ENCODE measurements around the gene HTR2A. TPM values are rescaled to one million over a fixed set of nuclear protein-coding genes. Genes with fewer than 3 reads are reported as not detected.
A peak's percentile ranks its signal among the peaks of the same experiment; 100 is the strongest.
"Not testable (repeated sequence)": the region's sequence is repeated elsewhere in the genome, so short reads cannot be mapped to it uniquely, and the experiment has no call there.

Gene HTR2A
- polyA plus RNA-seq, 3 donors = 0.94 to 1.2 (median 1.1) TPM

DNA sequence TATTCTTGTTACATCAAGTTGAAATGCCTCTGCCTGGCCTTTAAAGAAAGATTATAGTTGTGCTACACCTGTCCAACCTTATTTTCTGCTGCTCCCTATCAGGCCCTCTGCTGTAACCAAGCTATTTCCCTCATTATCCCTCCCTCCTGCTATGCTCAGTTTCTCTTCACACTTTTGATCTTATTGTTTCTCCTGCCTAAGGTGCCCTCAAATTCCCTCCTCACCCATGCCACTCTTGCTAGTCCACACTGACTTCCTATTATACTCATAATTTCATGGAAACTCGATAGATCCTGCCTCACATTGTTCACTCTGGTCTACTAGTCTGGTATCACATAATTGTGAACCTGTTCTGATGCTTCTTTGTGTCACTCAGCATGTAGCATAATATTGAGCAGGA lies 80.5 kb downstream of the HTR2A start:
- no peak for DNase-seq (ENCODE audit: low read depth in 3 of 3, low spot score in 2 of 3)

- DNase-seq (ENCODE audit: low read depth in 3 of 3, low spot score in 2 of 3) = no peak
Measured at GRCh38 chr13:46812301-46812797, 84.5 kb downstream of the HTR2A start.

GRCh38 chr13:46810440-46810839 lies 86.4 kb downstream of the HTR2A start:
- no peak for DNase-seq (ENCODE audit: low read depth in 3 of 3, low spot score in 2 of 3)

GRCh38 chr13:46804921-46805320 lies 91.9 kb downstream of the HTR2A start:
- not testable (repeated sequence) for DNase-seq (ENCODE audit: low read depth in 3 of 3, low spot score in 2 of 3)

DNA sequence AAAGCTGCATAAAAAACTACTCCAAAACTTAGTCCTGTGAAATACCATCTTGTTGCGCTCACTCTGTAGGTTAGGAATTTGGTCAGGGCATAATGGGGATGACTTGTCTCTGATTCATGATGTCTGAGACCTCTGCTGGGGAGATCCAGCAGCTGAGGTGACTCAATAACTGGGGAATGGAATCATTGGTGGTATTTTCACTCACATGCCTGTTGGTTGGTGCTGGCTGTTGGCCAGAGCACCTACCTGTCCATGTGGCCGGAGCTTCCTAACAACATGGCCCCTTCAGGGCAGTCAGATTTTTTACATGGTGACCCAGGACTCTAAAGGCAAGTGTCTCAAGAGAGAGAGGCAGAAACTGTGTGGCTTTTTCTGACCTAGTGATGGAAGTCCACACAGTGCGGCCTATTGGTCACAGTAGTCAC lies 92.5 kb downstream of the HTR2A start:
- no peak for DNase-seq (ENCODE audit: low read depth in 3 of 3, low spot score in 2 of 3)

GRCh38 chr13:46803586-46803985 lies 93.3 kb downstream of the HTR2A start:
- DNase-seq (ENCODE audit: low read depth in 3 of 3, low spot score in 2 of 3) = no peak

GRCh38 chr13:46801858-46802257 lies 95.0 kb downstream of the HTR2A start:
- DNase-seq (ENCODE audit: low read depth in 3 of 3, low spot score in 2 of 3) = no peak

- no peak for DNase-seq (ENCODE audit: low read depth in 3 of 3, low spot score in 2 of 3)
Measured at GRCh38 chr13:46799139-46799538, 97.7 kb downstream of the HTR2A start.

GRCh38 chr13:46797501-46798237 lies 99.2 kb downstream of the HTR2A start:
- no peak for DNase-seq (ENCODE audit: low read depth in 3 of 3, low spot score in 2 of 3)

- DNase-seq (ENCODE audit: low read depth in 3 of 3, low spot score in 2 of 3) = peak; percentile 81 to 90 (median 89)
Measured at GRCh38 chr13:46796515-46797474, 100.1 kb downstream of the HTR2A start, which contains the start of gene ESD. Gene ESD, minus strand, starts transcription at chr13:46797161. Its CDS starts 5,748 bp downstream, at chr13:46791413.

DNA sequence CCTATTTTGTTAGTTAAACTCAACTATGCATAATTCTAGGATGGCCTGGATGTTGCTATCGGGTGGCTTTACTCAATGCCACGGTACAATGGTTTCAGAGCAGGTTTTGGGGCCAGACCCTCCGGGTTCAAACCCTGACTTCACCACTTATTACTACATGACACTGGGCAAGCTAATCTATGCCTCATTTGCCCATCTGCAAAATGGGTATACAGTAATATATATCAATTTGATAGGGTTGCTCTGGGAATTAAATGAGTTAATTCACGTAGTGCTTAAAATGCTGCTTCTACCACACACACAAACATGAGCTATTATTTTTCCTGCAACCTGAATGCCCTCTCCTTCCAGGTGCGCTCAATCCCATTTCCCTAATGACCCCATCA lies 100.7 kb downstream of the HTR2A start:
- DNase-seq (ENCODE audit: low read depth in 3 of 3, low spot score in 2 of 3) = no peak

- DNase-seq (ENCODE audit: low read depth in 3 of 3, low spot score in 2 of 3) = no peak
Measured at GRCh38 chr13:46795321-46795720, 101.5 kb downstream of the HTR2A start.

- DNase-seq (ENCODE audit: low read depth in 3 of 3, low spot score in 2 of 3) = no peak
Measured at GRCh38 chr13:46783504-46783903, 113.3 kb downstream of the HTR2A start.

GRCh38 chr13:46782691-46783090 lies 114.2 kb downstream of the HTR2A start:
- no peak for DNase-seq (ENCODE audit: low read depth in 3 of 3, low spot score in 2 of 3)

- DNase-seq (ENCODE audit: low read depth in 3 of 3, low spot score in 2 of 3) = no peak
Measured at GRCh38 chr13:46782066-46782465, 114.8 kb downstream of the HTR2A start.

Other genes with a start within 250 kb of the HTR2A start
- gene ESD, start 99.9 kb downstream of the HTR2A start, polyA plus RNA-seq (ENCODE audit: insufficient read length in 3 of 3) = 100 to 1,000 TPM; 269 to 284 (median 277) TPM

Data from right renal cortex interstitium (tissue), 3 donors.